Measurements from ENCODE around the gene CAB39.
A peak's percentile ranks its signal among the peaks of the same experiment; 100 is the strongest.

Gene CAB39

DNA sequence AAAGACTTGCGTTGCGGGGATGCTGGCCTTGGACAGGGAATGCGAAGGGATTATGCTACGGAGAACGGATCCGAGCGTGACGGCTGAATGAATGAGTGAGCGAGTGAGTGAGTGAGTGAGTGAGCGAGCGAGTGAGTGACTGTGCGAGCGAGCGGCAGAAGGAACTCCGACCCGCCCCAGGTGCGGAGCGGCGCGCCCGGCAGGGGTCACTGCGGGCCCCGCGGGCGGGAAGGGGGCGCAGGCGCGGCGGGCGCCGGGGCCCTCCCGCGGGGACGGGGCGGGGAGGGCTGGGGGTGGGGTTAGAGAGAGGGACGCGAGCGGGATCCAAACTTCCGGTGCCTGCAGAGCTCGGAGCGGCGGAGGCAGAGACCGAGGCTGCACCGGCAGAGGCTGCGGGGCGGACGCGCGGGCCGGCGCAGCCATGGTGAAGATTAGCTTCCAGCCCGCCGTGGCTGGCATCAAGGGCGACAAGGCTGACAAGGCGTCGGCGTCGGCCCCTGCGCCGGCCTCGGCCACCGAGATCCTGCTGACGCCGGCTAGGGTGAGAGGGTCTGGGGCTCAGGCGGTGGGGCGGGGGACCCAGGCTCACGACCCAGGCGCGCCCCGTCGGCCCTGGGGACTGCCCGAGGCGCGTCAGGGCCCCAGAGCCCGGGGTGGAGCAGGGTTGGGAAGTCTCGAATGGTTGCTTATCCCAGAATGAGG, 152.1 kb downstream of the CAB39 start, which contains the start of gene ITM2C:
Gene ITM2C, plus strand, starts transcription at position 338 of the 702 bp plus-strand sequence. Its CDS starts 84 bp downstream, at position 422.
- DNase-seq = peak; percentile 89

DNA sequence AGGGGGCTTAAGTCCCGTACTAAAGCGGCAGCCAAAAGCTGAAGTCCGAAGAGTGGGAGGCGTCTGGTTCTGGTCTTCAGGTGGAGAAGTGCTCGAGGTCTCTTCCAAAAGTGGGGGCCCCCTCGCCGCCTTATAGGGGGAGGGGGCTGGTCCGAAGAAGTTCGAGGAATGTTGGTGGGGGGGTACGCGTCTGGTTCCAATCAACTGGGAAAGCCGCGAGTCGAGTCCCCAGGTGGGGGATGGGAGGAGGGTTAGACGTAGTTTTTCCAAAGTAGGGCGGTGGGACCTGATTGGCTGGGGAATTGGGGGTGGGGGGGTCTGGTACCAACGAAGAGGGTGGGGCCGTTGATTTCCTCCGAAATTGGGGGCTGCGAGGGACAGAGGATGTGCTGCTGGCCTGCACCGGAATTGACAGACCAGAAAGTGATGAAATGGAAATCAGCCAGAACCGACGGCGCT, 152.7 kb downstream of the CAB39 start:
- DNase-seq = no peak

DNA sequence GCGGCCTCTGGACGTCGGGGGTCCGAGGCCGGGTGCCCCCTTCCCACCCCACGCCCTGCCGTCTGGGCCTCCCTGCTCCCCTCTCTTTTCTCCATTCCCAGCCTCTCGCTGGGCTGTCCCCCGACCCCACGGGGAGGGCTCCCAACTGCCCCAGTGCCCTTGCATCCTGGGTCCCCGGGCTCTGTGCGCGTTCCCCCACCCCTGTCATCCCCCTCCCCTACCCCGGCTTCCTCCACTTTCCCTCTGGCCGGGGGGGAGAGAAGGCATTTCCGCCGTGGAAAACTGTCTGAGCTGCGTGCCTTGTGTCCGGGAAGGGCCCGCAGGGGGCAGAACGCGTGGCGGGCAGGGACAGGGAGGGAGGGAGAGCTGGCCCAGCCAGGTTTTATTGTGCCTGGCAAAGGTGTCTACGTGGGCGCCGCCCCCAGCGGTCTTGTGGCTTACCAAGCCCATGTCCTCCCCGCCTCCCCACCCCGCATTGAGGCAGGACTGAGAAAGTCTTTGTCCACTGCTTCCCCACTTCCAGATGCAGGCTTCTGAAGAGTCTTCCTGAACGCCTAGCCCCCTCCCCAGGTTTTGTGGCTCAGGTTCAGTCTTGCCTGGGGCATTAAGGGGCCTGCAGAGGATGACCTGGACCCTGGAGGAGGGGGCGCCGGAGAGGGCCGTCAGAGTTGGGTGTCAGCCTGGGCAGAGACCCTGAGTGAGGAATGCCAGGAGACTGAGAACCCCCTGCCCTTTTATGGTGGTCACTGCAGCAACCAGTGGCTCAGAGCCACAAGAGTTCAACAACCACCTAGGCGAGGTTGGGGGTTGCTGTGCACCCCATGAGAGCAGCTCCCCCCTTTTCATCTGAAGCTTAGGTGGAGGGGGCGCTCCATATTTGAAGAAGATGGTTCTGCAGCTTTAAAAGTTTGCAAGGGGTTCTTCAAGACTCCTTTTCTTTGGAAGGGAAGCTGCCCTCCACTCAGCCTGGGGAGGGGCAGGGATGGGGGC, 153.4 kb downstream of the CAB39 start:
- DNase-seq = peak; percentile 77

DNA sequence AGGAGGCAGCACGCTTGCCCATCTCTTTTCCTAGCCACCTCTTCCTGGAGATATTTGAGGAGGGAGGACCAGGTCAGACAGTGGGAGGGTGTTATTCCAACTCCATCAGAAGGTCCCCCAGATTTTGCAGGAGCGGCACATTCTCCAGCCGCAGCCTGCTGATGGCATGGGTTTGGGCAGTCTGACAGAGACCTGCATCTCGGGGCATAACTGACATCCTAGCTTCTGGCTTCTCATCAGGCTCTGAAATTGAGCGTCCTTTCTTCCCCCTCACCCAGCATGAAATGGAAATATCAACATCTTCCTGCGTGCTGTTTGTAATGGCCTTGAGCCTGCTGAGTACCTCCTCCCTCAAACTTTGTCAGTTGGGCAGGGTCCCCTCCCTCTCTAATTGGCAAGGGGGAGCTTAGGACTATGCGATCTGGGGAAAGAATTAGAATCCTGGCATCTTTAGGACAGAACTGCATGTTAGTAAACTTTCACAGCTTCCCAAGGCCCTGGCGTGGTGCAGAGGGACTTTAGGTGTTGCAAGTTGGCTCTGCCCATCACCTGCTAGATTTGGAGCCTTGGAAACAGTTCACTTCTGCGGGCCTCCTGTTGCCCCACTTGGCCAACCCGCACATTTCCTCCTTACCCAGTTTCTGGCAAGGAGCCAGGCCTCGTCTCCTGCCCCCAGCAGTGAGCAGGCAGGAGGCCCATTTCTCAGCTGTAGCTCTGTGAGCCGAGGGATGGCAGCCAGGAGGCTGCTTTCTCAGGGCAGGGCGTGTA, 154.3 kb downstream of the CAB39 start:
- DNase-seq = no peak

GRCh38 chr2:230868161-230868946, 155.7 kb downstream of the CAB39 start:
- no peak for DNase-seq

DNA sequence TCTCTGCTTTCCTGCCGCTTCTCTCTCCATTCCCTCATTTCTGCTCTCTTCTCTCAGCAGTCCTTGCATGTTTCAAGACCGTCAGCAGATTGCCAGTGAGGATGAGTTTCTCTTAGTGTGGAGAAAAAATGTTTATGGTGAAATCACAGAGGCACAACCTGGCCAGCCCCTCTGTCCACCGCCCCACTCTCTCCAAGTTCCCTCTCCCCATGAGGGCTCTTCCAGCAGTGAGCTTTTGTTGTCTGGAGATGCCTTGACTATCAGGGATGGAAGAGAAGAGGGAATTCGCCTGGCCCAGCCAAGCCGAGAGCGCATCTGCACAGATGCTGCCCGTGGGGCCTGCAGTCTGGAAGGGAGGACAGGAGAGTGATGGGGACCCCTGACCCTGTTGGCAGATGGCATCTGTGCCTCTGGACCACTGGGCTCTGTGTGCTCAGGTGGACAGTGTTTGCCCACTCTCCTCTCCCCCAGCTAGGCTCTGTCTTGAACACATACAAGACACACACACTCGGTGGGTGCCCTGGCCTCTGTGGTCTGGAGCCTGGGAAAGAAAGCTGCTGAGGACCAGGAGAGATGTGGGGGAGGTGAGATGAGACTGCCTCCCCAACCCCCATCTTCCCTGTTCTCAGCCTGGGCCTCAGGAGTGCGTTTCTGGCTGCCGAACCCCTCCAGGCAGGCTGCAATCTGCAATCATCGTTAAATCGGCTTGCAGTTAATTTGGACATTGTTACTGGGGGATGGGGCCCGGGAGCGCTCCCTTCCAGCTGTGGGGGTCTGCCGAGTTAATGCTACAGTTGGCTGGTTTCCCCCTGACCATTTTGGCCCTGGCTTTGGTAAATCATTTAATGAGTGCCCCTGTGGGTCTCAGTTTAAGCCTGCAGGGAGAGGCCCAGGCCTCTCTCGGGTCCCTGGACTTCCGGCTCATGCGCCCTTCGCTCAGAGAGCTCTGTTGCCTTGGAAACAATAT, 156.6 kb downstream of the CAB39 start:
- DNase-seq = no peak

- DNase-seq = no peak
These were observed 157.4 kb downstream of the CAB39 start for GRCh38 chr2:230869914-230870543.
